Fibroblast of lung (primary cell): ENCODE measurements around the gene PCGF3.

Source experiments
- EZH2 ChIP-seq: IDR thresholded peaks from 2 replicates; pipeline ENCODE4 v1.5.1; 2012; ENCODE audit warnings: low read length, control low read depth, mild to moderate bottlenecking; ENCODE audit errors: missing control alignments
- TF ChIP-seq, protein P1 (sequence below), 2 donors: IDR thresholded peaks in 1 of 2; conservative IDR thresholded peaks in 1 of 2; 1 replicate in 1 of 2; 2 replicates in 1 of 2; pipeline ENCODE4 v1.5.1; 2011 to 2012; ENCODE audit warnings: low read length in 2 of 2, control low read depth in 1 of 2, inconsistent platforms in 1 of 2, low read depth in 1 of 2, mild to moderate bottlenecking in 1 of 2

DNA sequence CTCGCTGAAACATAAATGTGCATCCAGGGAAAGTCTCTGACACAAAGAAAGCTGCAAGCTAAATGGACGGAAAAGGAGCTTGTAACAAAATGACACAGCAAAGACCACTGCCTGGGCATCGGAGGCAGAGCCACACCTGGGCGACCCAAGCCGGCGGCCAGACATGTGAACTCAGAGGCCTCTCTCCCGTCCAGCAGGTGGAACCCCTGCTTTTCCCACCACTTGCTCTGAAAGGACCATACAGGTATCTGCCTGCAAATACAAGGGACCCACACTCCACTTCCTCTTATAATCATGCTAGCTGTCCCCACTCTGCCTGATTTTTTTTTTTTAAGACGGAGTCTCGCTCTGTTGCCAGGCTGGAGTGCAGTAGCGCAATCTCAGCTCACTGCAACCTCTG is 108.3 kb downstream of the PCGF3 start:
- TF ChIP-seq, protein P1, sequence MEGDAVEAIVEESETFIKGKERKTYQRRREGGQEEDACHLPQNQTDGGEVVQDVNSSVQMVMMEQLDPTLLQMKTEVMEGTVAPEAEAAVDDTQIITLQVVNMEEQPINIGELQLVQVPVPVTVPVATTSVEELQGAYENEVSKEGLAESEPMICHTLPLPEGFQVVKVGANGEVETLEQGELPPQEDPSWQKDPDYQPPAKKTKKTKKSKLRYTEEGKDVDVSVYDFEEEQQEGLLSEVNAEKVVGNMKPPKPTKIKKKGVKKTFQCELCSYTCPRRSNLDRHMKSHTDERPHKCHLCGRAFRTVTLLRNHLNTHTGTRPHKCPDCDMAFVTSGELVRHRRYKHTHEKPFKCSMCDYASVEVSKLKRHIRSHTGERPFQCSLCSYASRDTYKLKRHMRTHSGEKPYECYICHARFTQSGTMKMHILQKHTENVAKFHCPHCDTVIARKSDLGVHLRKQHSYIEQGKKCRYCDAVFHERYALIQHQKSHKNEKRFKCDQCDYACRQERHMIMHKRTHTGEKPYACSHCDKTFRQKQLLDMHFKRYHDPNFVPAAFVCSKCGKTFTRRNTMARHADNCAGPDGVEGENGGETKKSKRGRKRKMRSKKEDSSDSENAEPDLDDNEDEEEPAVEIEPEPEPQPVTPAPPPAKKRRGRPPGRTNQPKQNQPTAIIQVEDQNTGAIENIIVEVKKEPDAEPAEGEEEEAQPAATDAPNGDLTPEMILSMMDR (conservative IDR thresholded peaks at IDR 0.05 in 1 of 2, IDR thresholded peaks at IDR 0.05 in 1 of 2; ENCODE audit: low read depth in 1 of 2, low read length in 2 of 2) = no peak
- no peak for TF ChIP-seq EZH2
